NT2/D1 (cell line): Measurements from ENCODE around the gene UBASH3B.

Experiments used
- DNase-seq: peaks from one replicate; pipeline ENCODE4 v3.0.0-alpha.2; 2011; ENCODE audit warnings: low read depth, low spot score
- H3K27me3 ChIP-seq: 2 replicates; pipeline ENCODE4 v1.6.0; 2011; ENCODE audit warnings: mild to moderate bottlenecking; ENCODE audit not compliant: insufficient read length, insufficient read depth
- H3K36me3 ChIP-seq: 2 replicates; pipeline ENCODE4 v1.6.1; 2011; ENCODE audit warnings: mild to moderate bottlenecking, low read length, mixed read lengths; ENCODE audit not compliant: insufficient read depth, insufficient read length
- H3K4me1 ChIP-seq: 2 replicates; pipeline ENCODE4 v1.5.1; 2011; ENCODE audit not compliant: insufficient read depth, insufficient read length
- H3K4me3 ChIP-seq: 2 replicates; pipeline ENCODE4 v1.5.1; 2011; ENCODE audit warnings: low read depth; ENCODE audit not compliant: insufficient read length
- H3K9ac ChIP-seq: 2 replicates; pipeline ENCODE4 v1.6.0; 2011; ENCODE audit warnings: low read depth; ENCODE audit not compliant: insufficient read length
- H3K9me3 ChIP-seq: 2 replicates; pipeline ENCODE4 v1.5.1; 2011; ENCODE audit warnings: mild to moderate bottlenecking, low read length; ENCODE audit not compliant: insufficient read depth
- SUZ12 ChIP-seq: IDR thresholded peaks from 2 replicates; pipeline ENCODE4 v1.6.1; 2011; ENCODE audit not compliant: insufficient read length, insufficient read depth; ENCODE audit errors: extremely low read depth
- YY1 ChIP-seq: IDR thresholded peaks from 2 replicates; pipeline ENCODE4 v1.6.1; 2011; ENCODE audit not compliant: insufficient read length, insufficient read depth
- ZNF274 ChIP-seq: IDR thresholded peaks from 2 replicates; pipeline ENCODE4 v1.6.1; 2011; ENCODE audit warnings: mild to moderate bottlenecking, low read depth, low read length

Gene UBASH3B

DNA sequence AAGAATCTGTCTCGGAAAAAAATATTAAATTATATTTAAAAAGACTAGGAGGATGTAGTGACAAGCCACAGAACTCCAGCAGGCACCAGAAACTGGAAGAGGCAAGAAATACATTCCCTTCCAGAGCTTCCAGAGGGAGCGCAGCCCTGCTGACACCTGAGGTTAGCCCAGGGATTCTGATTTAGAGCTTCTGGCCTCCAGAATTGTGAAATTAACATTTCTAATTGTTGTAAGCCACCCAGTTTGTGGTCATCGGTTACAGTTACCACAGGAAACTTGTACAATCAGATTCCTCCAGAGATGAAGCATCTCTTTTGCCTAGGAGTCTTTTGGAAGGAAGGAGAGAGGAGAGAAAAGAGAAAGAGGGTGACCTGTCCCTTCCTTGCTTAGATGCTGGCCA lies 6.4 kb upstream of the UBASH3B start:
- DNase-seq, result no peak
- peaks cover 5% of the 10 kb centered on the region for H3K27me3 ChIP-seq
- no peaks in the 10 kb centered on the region for H3K36me3 ChIP-seq
- H3K4me3 ChIP-seq, result no peak overlapping the region
- no peaks in the 10 kb centered on the region for H3K9me3 ChIP-seq
- TF ChIP-seq SUZ12 (no peak), YY1 (no peak), ZNF274 (no peak)
- no peak overlapping the region for H3K9ac ChIP-seq
- no peaks in the 10 kb centered on the region for H3K4me1 ChIP-seq

DNA sequence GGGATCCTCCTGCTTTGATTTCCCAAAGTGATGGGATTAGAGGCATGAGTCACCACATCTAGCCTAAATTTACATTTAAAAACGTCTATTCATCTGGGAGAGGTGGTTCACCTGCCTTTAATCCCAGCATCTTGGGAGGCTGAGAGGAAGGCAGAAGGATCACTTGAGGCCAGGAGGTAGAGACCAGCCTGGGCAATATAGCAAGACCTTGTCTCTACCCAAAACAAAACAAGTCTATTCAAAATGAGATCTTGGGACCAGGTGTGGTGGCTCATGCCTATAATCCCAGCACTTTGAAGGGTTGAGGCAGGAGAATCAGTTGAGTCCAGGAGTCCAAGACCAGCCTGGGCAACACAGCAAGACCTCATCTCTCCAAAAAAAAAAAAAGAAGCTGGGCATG lies 4.9 kb upstream of the UBASH3B start:
- DNase-seq, result peak; percentile 40
- Histone ChIP-seq H3K4me1 (peaks cover 4% of the 10 kb centered on the region), H3K9ac (no peak overlapping the region), H3K9me3 (no peaks in the 10 kb centered on the region), H3K36me3 (no peaks in the 10 kb centered on the region), H3K27me3 (peaks cover 17% of the 10 kb centered on the region), H3K4me3 (no peak overlapping the region)
- no peak for TF ChIP-seq YY1
- TF ChIP-seq SUZ12, result no peak
- TF ChIP-seq ZNF274, result no peak

DNA sequence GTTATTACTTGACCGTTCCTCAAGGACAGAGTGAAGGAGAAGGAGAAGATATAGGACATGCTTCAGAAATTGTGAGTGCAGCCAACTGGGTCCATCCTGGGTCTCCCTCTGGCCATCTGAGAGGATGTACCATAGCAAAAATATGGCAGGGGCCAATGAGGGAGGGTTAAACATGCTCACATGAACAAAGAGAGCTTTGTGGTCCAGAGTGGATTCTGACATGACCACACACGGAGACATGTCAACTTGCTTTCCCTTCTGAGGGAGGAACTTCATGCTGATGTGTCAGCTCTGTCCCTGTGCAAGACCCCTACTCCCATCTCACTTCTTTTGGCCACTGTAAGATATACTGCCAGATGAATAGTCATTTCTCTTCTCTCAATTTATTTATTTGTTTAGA lies 3.0 kb upstream of the UBASH3B start:
- H3K9me3 ChIP-seq, result no peaks in the 10 kb centered on the region
- H3K36me3 ChIP-seq, result no peaks in the 10 kb centered on the region
- no peak overlapping the region for H3K9ac ChIP-seq
- TF ChIP-seq SUZ12 (no peak), YY1 (no peak), ZNF274 (no peak)
- H3K4me1 ChIP-seq, result peaks cover 6% of the 10 kb centered on the region
- H3K27me3 ChIP-seq, result peaks cover 17% of the 10 kb centered on the region
- no peak for DNase-seq
- H3K4me3 ChIP-seq, result no peak overlapping the region

DNA sequence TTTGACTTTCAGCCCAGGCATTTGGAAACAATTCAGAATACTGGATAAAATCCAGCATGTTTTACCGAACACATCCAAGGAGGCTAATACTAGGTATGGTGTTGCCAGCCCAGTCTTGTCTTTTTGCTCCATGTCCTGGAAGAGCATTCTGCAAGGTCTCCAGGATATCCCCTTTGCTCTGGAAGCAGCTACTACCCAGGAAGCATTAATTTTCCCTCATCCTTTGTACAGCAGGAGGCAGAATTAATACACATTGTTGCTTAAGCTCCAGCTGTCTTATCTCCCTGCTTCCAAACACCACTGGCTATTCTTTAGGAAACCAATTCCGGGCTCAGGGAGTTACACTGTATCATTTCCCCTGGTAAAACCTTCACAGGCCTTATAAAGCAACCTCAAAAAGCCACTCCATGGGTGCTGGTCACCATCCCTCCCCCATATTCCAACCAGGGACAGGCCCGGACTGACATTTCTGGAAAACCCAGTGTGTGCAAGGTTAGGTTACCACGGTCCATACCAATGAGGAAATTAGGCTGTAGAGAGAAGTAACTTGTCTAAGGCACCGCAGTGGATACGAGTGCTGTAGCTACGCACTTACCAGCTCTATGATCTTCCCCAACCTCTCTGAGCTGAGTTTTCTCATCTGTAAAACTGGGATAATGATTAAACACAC lies 1.5 kb upstream of the UBASH3B start:
- Histone ChIP-seq H3K4me1 (peaks cover 6% of the 10 kb centered on the region), H3K9ac (no peak overlapping the region), H3K4me3 (no peak overlapping the region), H3K36me3 (no peaks in the 10 kb centered on the region), H3K9me3 (no peaks in the 10 kb centered on the region), H3K27me3 (peaks cover 17% of the 10 kb centered on the region)
- TF ChIP-seq SUZ12 (no peak), ZNF274 (no peak), YY1 (no peak)
- no peak for DNase-seq

DNA sequence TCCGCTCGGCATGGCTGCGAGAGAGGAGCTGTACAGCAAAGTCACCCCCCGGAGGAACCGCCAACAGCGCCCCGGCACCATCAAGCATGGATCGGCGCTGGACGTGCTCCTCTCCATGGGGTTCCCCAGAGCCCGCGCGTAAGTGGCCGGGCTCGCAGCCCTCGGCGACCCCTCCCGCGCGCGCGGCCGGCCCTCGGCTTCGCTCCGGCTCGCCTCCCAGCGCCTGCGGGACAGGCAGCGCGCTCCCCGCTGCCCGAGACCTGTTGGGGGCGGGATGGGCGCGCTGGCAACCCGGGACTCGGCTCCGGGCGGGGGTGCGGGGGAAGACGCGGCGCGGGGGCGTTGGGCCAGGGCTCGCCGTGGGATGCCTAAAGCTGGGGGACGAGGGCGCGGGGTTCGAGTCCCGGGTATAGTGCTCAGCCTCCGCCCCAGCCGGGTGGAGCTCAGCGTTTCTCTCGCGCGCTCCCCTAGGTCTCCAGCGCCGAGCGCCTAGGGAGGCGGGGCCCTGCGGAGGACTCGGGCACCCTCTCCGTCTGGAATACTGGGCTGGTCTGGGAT lies 630 bp downstream of the UBASH3B start:
- Histone ChIP-seq H3K4me3 (peak overlapping the region; percentile 80), H3K9ac (peak overlapping the region; percentile 86), H3K9me3 (no peaks in the 10 kb centered on the region), H3K27me3 (peaks cover 17% of the 10 kb centered on the region), H3K4me1 (peaks cover 10% of the 10 kb centered on the region), H3K36me3 (no peaks in the 10 kb centered on the region)
- no peak for DNase-seq
- TF ChIP-seq YY1 (no peak), ZNF274 (no peak), SUZ12 (no peak)

DNA sequence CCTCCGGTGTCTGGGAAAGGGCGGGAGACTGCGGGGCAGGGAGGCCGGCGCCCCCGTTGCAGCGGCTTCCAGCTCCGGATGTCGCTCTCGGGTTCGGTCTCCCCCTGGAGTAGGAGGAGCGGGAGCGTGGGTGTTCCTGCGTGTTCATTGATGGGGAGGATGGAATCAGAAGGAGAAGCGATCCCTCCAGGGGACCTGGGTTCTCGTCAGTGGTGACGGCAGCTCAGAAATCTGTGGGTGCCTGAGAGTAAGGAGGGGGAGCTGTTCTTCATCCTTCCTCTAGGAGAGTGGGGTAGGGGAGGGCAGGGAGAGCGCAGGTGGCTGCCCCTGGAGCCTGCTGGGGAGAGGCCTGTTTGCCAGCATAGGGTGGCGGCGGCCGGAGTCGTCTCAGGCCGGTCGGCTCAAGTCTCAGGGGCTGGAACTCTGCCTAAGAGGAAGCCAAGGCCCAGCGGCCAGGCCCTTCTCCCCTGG lies 1.1 kb downstream of the UBASH3B start:
- Histone ChIP-seq H3K27me3 (peaks cover 17% of the 10 kb centered on the region), H3K4me1 (peaks cover 10% of the 10 kb centered on the region), H3K4me3 (peak overlapping the region; percentile 80), H3K36me3 (no peaks in the 10 kb centered on the region), H3K9me3 (no peaks in the 10 kb centered on the region), H3K9ac (peak overlapping the region; percentile 86)
- TF ChIP-seq YY1 (no peak), SUZ12 (no peak), ZNF274 (no peak)
- no peak for DNase-seq

DNA sequence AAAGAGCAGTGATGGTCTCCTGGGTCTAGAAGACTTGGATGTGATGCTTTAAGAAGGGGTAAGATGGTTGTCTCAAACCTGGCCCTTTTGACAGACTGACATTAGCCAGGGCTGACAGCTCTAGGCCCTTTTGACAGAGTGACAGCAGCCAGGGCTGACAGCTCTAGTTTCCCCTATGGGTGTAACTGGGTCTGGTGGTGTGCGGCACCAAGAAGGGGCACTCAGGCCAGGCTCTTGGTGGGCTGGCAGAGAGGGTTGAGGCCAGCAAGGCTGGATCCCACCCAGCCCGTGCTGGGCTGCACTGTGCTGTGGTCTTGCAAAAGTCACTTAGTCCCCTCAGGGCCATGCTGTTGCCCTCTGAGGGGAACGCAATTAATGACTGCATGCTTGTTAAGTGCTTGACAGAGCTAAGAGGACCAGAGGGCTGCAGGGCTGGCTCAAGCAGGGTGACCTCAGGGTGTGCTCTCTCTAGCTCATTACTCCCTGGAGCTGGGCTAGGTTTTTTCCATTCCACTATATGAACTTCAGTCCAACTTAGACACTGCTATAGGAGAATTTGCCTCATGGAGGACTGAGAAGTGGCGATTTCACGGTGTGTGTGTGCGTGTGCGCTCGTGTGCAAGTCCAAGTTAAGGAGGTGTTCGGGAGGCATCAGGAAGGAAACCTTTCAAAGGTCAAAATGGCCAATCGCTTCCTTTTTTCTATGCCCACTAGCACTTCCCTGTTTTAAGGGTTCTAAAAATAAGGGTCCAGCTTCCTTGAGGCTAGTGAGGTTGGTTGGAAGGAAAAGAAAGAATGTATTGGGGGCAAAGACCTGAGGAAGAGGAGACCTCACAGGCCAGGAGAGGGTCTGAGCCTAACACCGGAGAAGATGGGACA lies 4.4 kb downstream of the UBASH3B start:
- Histone ChIP-seq H3K27me3 (peaks cover 4% of the 10 kb centered on the region), H3K9me3 (no peaks in the 10 kb centered on the region), H3K36me3 (peaks cover 2% of the 10 kb centered on the region), H3K4me3 (no peak overlapping the region), H3K4me1 (peaks cover 12% of the 10 kb centered on the region), H3K9ac (no peak overlapping the region)
- no peak for TF ChIP-seq YY1
- TF ChIP-seq SUZ12, result no peak
- TF ChIP-seq ZNF274, result no peak
- no peak for DNase-seq
